Measurements from ENCODE around the gene TRAPPC2.
"Not testable (repeated sequence)": the region's sequence is repeated elsewhere in the genome, so short reads cannot be mapped to it uniquely, and the experiment has no call there.

TRAPPC2 gene

GRCh38 chrX:13697976-13698375, 36.4 kb downstream of the TRAPPC2 start:
- DNase-seq (ENCODE audit: low spot score): no peak

GRCh38 chrX:13697455-13697854, 37.0 kb downstream of the TRAPPC2 start:
- DNase-seq (ENCODE audit: low spot score): no peak

- no peak for DNase-seq (ENCODE audit: low spot score)
These were observed 38.8 kb downstream of the TRAPPC2 start for GRCh38 chrX:13695601-13696115.

GRCh38 chrX:13694983-13695382, 39.4 kb downstream of the TRAPPC2 start:
- no peak for DNase-seq (ENCODE audit: low spot score)

- no peak for DNase-seq (ENCODE audit: low spot score)
These were observed 40.1 kb downstream of the TRAPPC2 start for GRCh38 chrX:13694359-13694758.

GRCh38 chrX:13693341-13693961, 41.0 kb downstream of the TRAPPC2 start:
- DNase-seq (ENCODE audit: low spot score): no peak

- DNase-seq (ENCODE audit: low spot score): no peak
These were observed 41.6 kb downstream of the TRAPPC2 start for GRCh38 chrX:13692771-13693231.

GRCh38 chrX:13691841-13692371, 42.5 kb downstream of the TRAPPC2 start:
- no peak for DNase-seq (ENCODE audit: low spot score)

- no peak for DNase-seq (ENCODE audit: low spot score)
These were observed 43.6 kb downstream of the TRAPPC2 start for GRCh38 chrX:13690836-13691235.

- peak; percentile 10 for DNase-seq (ENCODE audit: low spot score)
These were observed 44.6 kb downstream of the TRAPPC2 start for GRCh38 chrX:13689741-13690211.

GRCh38 chrX:13688958-13689740, 45.3 kb downstream of the TRAPPC2 start, which contains the start of gene RAB9A:
Gene RAB9A, plus strand, starts transcription at chrX:13689128. Its CDS starts 19,619 bp downstream, at chrX:13708747.
- peak; percentile 44 for DNase-seq (ENCODE audit: low spot score)

GRCh38 chrX:13688384-13688957, 45.9 kb downstream of the TRAPPC2 start:
- no peak for DNase-seq (ENCODE audit: low spot score)

GRCh38 chrX:13687203-13687602, 47.2 kb downstream of the TRAPPC2 start:
- DNase-seq (ENCODE audit: low spot score): no peak

GRCh38 chrX:13685126-13685763, 49.2 kb downstream of the TRAPPC2 start:
- DNase-seq (ENCODE audit: low spot score): no peak

GRCh38 chrX:13684361-13684760, 50.1 kb downstream of the TRAPPC2 start:
- no peak for DNase-seq (ENCODE audit: low spot score)

- DNase-seq (ENCODE audit: low spot score): no peak
These were observed 52.8 kb downstream of the TRAPPC2 start for GRCh38 chrX:13681595-13681994.

- not testable (repeated sequence) for DNase-seq (ENCODE audit: low spot score)
These were observed 54.7 kb downstream of the TRAPPC2 start for GRCh38 chrX:13679700-13680099.

- no peak for DNase-seq (ENCODE audit: low spot score)
These were observed 57.5 kb downstream of the TRAPPC2 start for GRCh38 chrX:13676885-13677284.

- DNase-seq (ENCODE audit: low spot score): no peak
These were observed 61.4 kb downstream of the TRAPPC2 start for GRCh38 chrX:13673016-13673415.

- no peak for DNase-seq (ENCODE audit: low spot score)
These were observed 64.2 kb downstream of the TRAPPC2 start for GRCh38 chrX:13670197-13670596.

GRCh38 chrX:13669755-13670154, 64.7 kb downstream of the TRAPPC2 start:
- not testable (repeated sequence) for DNase-seq (ENCODE audit: low spot score)

GRCh38 chrX:13669246-13669737, 65.1 kb downstream of the TRAPPC2 start:
- DNase-seq (ENCODE audit: low spot score): no peak

All from kidney capillary endothelial cell (primary cell).